Activated T-cell treated with anti-CD3 and anti-CD28 coated beads for 4 hours (primary cell): ENCODE measurements around the gene TOMM7.
"Not testable (repeated sequence)": the region's sequence is repeated elsewhere in the genome, so short reads cannot be mapped to it uniquely, and the experiment has no call there.

Experiments used
- DNase-seq: peaks from one replicate; pipeline ENCODE4 v3.0.0-alpha.2; 2020

The TOMM7 gene

DNA sequence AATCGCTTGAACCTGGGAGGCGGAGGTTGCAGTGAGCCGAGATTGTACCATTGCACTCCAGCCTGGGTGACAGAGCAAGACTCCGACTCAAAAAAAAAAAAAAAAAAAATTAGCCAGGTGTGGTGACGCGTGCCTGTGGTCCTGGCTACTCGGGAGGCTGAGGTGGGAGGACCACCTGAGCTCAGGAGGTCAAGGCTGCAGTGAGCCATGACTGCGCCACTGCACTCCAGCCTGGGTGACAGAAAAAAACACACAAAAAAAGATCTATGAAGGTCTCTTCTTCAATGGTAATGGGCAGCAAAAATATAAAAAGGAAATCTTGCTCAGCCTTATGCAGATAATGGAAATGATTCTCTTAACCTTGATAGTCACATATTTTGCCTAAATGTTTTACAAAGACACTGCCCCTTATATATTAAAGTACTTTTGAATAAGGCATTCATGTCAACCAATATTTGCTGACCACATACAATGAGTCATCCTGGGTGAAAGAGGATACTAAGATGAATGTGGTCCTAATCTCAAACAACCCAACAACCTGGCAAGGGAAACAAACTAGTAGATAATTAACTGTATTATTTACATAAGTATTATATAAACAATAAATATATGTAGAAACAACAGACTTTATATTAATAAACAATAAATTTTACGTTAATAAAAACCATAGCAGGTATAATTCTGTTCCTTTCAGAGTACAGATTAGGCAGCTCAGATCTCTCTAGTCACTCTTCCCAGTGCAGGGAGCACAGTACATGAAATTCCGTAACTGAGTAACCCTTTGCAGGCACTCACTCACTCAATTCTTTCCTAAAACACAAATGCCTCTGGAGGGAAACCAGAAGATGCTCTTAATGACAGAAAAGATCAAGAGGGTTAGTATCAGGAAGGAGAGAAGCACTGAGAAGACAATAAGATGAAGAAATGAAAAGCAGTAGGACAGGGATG is 8.1 kb downstream of the TOMM7 start:
- no peak for DNase-seq

DNA sequence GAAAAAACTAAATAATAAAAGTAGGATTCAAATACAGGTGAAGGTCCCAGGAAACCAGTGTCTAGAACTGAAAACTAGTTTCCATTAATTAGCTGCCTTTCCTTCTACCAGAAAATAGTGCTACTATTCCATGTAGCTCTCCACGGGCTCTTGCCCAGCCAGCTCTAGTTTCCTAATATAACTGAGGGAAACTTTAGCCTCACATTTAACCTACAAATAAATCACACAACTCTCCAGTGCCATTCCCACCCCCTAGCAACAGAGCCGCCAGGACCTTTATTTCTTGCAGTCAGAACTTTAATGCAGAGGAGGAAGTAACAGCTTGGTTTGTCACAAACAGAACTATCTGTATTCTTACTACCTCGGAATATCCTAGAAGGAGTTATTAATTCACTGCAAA is 10.3 kb downstream of the TOMM7 start:
- no peak for DNase-seq

DNA sequence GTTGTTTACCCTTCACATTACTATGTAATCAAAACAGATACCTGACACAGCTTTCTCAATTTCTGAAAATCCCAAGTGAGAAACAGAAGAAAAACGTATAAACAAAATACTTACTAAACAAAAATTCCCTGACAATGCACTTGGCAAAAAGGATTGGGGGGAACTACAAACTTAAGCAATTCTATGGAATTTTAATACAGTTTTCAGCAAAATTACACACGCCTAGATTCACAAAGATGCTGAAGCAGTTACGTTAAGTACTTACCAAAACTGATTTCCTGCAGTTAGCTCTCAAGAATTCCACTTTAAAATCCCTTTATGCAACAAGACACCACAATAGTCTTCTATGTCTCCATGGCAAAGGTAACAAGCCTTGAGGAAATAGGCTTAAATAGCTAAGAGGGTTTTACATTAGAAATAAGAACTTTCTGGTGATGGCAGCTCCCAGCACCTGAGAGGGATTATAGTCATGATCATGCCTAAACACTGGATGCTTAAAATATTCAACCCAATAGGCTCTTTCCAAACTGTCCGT is 10.8 kb downstream of the TOMM7 start:
- no peak for DNase-seq

DNA sequence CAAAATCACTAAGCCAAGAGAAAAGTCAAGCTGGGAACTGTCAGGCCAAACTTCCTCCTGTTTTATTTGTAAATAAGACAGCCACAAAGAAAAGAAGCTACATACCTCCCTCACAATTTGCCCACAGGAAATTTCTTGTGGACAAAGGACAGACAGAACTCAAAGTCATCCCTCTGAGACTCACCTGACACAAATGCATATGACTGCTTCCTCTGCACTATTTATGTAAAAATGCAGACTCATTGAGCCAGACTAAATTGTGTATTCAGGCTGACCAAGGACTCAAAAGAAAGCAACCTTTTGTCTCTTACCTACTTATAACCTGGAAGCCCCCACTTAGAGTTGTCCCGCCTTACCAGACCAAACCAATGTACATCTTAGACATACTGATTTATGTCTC is 11.8 kb downstream of the TOMM7 start:
- DNase-seq: no peak

DNA sequence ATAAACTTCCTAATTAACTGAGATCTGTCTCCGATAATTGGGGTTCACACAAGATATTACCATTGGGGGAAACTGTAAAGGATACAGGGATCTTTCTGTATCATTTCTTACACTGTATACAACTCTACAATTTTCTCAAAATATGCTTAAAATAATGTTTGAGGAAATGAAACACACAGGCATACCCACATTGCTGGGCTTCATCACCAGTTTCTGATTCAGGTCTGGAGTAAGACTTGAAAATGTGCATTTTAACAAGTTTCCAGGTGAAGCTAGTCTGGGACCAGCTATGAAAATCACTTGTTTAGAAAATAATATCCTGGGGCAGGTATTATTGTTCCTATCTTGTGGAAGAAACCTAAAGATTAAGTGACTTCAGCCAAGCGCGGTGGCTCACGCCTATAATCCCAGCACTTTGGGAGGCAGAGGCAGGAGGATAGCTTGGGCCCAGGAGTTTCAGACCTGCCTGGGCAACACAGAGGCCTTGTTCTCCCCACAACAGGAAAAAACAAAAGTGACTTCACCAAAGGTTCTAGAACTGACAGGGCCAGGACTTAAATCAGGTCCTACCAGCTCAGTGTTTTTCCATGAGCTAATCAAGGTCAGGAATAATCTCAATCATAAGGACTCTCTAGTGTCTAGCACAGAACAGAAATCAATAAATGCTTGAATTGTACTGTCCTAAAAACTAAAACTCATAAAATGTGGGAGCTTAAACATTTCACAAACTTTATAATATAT is 12.6 kb downstream of the TOMM7 start:
- DNase-seq: no peak

DNA sequence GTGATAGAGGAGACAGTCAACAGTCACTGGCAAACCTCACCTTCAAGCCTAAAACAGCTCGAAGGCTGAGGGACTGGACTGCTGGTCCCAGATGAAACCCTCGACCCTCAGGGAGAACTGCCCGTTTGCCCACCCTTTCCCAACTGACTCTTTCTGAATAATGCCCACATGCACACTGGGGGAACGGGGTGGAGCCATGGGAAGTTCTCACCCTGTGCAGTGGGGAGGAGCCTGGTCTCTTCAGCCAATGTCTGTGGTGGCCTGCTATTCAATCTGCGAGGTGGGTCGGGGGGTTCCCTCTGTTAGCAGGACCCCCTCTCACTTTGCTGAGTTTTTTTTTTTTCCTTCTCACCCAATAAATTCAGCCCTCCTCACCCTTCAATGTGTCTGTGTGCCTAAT is 14.5 kb downstream of the TOMM7 start:
- no peak for DNase-seq

DNA sequence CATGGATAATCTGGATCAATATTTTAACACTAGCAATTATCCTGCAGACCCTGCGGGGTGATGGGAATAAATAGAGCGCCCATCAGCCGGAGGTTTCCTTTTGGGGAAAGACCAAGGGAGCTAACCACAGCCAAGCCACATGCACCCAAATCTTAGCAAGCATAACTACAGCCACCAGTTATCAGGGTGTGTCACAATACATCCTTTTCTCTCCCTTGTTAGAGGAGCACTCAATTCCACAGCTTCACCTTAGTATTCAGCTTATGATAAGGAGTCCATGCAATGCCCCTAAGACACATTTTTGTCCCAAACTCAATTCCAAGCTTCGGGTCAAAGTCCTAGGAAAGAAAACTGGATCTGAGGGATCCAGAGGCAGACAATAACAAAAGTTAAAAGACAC is 15.9 kb downstream of the TOMM7 start:
- no peak for DNase-seq

DNA sequence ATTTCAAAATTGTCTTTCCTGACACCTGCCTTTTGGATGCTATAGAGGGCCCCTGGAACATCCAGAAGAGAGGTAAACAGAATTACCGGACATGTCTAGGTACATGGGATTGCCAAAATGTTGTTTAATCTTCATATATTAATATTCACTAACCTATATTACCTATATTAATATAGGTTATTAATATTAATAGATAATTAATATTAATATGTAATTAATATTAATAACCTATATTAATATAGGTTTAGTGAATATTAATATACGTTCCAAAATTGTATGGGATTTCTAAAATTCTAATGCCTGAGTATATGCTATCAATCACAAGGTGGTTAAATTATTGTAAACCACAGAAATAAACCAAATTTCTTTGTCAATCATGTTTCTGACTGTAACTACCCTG is 17.4 kb downstream of the TOMM7 start:
- DNase-seq: no peak

DNA sequence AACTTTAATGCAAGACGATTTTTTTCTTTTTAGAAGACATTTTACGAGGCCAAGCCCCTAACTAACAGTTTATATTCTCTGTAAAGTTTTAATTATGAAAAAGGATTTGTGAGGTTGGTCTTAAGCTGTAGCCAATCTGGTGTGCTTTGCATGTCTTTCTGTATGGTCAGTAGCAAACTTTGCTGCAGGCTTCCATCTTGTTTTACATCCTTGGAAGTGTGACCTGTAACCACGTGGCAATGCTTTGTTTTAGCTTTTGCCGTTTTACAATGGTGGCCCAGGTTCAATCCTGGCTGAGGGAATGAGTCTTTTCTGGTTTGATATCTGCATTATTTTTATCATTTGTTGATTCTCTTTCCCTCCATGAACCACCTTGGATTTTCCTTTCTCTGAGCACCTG is 19.8 kb downstream of the TOMM7 start:
- not testable (repeated sequence) for DNase-seq

DNA sequence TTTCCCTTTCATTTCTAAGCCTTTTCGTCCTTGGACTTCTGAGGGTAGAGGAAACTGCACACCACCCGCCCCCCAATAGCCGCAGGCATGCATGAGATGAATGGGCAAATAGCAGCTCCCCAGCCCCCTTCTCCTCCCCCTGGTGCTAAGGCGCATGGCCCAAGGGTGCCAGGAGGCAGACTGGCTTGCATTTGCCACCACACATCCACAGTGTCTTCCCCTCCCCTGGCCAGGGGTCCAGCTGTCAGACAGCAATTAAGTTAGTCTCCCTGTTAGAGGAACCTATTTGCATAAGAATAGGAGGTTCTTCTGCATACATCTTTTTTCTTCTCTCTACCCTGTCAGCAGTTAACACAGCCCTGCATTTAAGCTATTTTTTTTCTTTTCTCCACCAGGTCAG is 20.2 kb downstream of the TOMM7 start:
- DNase-seq: no peak

DNA sequence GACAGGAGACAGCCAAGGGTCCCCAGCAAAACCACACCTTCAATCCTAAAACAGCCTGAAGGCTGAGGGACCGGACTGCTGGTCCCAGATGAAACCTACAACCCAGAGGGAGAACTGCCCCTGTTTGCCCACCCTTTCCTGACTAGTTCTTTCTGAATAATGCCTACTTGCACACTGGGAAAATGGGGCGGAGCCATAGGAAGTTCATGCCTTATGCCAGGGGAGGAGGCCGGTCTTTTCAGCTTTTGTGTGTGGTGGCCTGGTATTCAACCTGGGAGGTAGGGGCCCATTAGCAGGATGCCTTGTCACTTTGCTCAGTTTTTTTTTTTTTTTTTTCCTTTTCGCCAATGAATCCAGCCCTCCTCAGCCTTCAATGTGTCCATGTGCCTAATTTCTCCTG is 20.7 kb downstream of the TOMM7 start:
- no peak for DNase-seq

DNA sequence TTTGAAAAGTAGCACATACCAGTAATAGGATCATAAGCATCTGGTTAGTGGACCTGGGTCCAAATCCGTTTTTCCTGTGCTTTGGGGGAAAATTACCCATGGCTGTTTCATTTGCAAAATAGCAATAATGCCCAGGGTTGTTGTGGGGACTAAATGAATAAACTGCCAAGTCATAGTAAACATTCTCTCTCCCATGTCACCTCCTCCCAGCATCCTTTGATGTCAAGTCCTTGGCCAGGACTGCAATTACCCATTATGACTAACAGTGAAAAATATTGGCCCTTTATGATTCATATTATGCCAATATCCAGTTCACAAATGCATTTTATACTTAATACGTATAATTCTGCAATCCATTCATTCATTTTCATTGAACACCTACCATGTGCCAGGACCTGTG is 23.0 kb downstream of the TOMM7 start:
- no peak for DNase-seq

DNA sequence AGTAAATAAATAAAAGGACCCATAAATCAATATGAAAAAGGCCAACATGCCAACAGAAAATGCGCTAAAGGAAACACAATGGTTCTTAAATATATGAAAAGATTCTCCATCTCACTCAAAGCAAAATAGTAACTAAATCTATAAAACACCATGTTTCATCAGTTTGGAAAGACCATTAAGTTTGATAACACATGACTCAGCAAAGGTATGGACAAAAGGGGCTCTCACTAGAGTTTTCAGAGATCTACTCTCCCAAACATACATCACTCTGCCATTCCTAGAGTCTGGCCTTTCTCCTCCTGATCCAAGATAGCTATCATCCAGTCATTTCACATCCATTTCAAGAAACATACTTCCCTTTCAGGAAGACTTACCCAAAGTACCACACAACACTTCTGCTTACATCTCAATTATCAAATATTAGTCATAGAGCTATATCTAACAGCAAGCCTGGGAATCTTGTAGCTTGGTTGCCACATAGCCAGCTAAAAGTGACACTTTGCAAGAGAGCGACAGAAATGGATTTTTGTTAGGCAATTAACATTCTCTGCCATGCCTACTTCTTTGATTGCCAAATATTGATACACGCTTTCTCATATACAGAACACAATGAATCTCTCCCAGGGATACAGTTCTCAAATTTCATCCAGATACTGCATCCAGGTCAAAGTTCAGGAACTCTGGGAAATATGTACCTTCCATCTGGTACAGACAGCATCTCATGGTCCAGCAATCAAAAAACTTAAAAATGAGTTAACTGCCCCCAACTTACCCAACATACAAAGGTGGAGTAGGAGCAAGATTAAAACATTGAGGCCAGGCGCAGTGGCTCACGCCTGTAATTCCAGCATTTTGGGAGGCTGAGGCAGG is 28.8 kb downstream of the TOMM7 start:
- no peak for DNase-seq

DNA sequence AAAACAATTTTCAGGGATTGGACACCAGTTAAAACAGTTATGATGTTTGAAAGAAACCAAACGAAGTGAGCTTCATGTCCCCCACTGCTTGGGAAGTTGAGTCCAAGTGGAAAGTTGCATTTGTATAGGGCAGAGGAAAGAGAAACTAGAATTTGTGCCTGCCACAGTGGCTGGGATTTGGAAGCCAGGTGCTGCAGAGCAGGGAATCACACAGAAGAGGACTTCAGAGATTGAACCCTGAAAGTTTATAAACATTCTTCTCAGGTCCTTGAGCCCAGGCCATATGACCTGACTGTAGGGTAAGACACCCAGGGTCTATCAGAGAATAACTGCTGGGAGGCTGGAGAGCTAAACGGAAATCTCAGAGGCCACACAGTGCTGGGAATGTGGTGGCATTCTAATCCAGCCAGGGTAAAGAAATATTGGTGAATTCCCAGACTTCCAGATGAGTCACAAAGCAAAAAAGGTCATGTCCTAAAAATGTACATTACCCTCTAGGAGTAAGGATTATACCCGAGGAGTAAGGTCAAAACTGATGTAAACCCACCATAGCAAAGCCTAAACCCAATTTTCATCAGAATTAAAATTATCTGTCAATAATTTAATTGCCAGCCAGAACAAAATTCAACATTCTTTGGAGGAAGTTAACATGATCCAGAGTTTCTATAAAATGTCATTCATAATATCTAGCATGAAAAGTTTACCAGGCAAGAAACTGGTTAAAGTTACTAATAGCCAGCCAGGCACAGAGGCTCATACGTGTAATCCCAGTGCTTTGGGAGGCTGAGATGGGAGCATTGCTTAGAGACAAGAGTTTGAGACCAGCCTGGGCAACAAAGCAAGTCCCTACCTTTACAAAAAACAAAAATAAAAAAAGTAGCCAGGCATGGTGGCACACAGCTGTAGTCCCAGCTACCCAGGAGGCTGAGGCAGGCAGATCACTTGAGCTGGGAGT is 31.2 kb downstream of the TOMM7 start:
- no peak for DNase-seq

DNA sequence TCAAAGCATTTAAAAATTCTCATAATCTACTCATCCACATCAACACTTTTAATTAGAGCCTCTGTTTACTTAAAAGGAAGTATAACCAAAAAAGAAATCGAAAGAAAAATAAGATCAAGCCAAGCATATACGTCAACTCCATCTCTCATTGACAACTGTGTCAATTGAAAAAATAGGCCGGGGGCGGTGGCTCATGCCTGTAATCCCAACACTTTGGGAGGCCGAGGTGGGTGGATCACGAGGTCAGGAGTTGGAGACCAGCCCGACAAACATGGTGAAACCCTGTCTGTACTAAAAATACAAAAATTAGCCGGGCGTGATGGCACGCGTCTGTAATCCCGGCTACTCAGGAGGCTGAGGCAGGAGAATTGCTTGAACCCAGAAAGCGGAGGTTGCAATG is 32.0 kb downstream of the TOMM7 start:
- DNase-seq: not testable (repeated sequence)

DNA sequence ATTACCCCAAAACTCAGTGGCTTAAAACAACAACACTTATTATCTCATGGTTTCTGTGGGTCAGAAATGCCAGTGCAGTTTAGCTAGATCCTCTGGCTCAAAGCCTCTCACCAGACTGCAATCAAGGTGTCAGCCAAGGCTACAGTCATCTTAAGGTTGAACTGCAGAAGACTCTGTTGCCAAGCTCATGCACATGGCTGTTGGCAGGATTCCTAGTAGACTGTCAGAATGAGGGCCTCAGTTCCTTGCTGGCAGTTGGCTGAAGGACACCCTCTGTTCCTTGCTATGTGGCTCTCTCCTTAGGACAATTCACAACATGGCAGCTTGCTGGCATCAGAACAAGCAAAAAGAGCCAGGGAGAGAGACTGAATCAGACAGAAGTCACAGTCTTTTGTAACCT is 34.7 kb downstream of the TOMM7 start:
- DNase-seq: no peak

DNA sequence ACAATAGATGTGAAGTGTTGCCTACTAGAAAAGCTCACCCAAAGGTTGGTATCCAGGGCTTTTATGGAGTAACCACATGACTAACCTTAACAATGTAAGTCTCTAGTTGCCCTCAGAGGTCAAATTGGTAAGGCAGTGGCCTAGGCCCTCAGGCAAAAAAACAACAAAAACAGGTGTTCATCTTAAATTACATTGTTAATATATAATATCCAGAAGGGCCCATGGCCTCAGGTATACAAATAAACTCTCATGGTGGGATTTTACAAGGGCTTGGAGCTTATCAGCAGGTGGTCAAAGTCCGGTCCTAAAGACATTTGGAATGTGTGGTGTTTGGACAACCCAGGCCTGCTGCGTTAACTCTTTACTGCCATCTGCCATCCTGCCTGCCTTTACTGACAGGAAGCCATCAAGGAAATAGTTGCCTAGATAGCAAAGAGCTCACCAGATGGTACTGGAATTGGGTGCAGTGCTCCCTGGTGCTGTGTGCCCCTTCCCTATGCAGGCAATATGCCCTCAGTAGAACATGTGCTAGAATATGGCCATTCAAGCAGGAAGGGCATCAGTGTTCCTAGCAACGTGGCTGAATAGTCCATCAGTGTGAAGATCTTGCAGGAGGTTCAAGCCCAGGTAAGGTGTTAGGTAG is 36.2 kb downstream of the TOMM7 start:
- no peak for DNase-seq

DNA sequence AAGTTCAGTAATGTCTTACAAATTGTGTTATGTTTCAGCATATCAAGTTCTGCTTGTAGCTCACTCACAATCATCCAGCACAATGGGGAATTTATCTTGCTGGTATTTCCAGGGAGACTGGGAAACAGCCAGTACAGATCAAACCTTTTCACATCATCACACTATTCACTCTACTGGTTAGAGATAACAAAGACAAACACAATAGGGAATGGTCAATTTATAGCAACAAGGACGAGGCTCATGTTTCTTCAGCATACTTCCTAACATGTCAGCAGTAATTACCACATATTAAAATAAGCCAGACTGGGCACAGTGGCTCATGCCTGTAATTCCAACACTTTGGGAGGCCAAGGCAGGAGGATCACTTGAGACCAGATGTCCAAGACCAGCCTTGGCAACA is 38.3 kb downstream of the TOMM7 start:
- DNase-seq: no peak

DNA sequence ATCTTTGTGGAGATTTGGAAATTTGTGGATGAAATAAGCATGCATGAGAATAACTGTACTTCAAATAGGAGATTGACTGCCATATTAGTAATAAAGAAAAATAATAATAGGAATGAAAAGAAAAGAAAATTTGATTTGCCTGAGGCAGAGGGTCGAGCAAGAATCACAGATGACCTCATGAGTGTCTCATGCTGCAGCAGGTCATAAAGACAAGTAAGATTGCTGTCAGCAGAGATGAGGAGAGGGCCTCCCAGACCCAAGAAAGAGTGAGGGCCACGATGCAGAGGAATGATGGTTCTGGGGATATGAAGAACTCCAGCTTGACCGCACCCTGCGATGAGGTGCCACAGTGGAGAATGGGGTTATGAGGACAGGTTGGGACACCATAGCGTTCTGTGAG is 39.2 kb downstream of the TOMM7 start:
- no peak for DNase-seq

DNA sequence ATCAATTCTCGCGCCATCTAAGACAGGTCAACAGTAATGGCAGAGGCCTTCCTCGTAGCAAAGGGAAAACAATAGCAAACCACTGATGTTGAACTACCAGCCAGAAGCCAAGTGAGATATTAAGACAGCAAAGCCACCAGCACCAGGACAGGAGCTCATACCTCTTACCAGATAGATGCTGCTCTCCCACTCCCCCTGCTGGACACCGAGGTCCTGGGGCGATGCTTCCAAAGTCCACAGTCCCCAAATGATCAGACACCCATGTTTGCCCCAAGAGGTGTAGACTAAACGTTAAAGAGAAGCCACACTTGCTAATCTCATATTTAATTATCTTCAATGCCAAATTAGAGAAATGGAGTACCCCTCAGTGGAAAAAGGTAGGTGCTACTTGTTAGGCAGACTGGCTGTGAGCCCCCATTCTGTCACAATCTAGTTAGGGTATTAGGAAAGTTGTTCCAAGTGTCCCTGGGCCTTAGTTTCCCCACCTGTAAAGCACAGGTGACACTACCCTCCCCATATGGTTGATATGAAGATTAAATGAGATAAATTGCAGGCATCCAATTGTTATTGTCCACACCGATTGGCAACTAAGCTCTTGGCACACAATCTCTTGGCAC is 39.9 kb downstream of the TOMM7 start:
- DNase-seq: peak; percentile 67

DNA sequence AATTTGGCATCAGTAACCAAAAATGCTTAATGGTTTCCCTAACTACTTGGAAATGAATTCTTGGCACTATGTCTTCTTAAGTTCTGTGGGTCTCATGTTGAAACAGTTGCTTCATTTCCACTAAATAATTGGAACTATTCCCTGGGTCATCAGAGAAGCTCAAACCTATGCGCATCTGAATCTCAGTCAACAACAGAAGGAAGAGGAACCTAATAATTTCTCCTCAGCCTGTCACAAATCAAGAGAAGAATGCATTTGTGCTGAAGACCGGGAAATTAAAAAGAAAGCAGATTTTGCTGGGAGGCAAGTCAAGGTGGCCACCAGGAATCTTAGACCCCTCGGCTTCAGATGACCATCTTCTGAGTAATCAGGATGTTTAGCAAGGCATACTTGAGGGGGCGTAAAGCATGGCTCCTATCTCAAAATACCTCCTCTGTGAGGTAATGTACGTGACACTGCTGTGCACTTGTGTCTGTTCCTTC is 41.4 kb downstream of the TOMM7 start:
- no peak for DNase-seq
